Tibial artery (tissue), 4 donors: ENCODE results near the gene PRR19.

Experiments
- DNase-seq, 2 donors: peaks; one replicate each; pipeline ENCODE4 v3.0.0-alpha.2; 2019
- H3K27ac ChIP-seq, 2 donors: fragments of 200-600 bp; sonication (generic) in 1 of 2; 1 replicate in 1 of 2; 2 replicates in 1 of 2; pipeline ENCODE4 v1.5.1; 2018 to 2019; ENCODE audit warnings: mild to moderate bottlenecking in 1 of 2
- H3K27me3 ChIP-seq, 2 donors: fragments of 200-600 bp; sonication (generic) in 1 of 2; one replicate each; pipeline versions ENCODE4 v1.5.1 to v1.6.0; 2016 to 2019
- H3K36me3 ChIP-seq, 3 donors: fragments of 200-600 bp; sonication (generic) in 2 of 3; one replicate each; pipeline ENCODE4 v1.5.1; 2016 to 2019; ENCODE audit warnings: mild to moderate bottlenecking in 2 of 3
- H3K4me1 ChIP-seq, 4 donors: fragments of 200-600 bp; sonication (generic) in 2 of 4; 1 replicate in 3 of 4; 2 replicates in 1 of 4; pipeline ENCODE4 v1.5.1; 2016 to 2019
- H3K4me3 ChIP-seq, 2 donors: fragments of 200-600 bp; sonication (generic) in 1 of 2; 1 replicate in 1 of 2; 2 replicates in 1 of 2; pipeline ENCODE4 v1.5.1; 2018 to 2019; ENCODE audit warnings: mild to moderate bottlenecking in 2 of 2
- H3K9me3 ChIP-seq, 3 donors: fragments of 200-600 bp; sonication (generic) in 1 of 3; one replicate each; pipeline ENCODE4 v1.5.1; 2016 to 2019
- CTCF ChIP-seq, 2 experiments: fragments of 200-600 bp in 1 of 2; fragments of 450-650 bp in 1 of 2; IDR thresholded peaks; one replicate each; pipeline ENCODE4 v1.5.1; 2017 to 2019; ENCODE audit warnings: antibody characterized with exemption in 2 of 2, mild to moderate bottlenecking in 1 of 2, moderate library complexity in 1 of 2
- intact Hi-C: fragments of 100-400 bp; cut with DNase I; formaldehyde crosslinking; loops from one replicate; pipeline ENCODE4 v1.15.0; 2023; ENCODE audit warnings: low total_unique reads

The PRR19 gene

GRCh38 chr19:42325896-42326771 lies 24.2 kb downstream of the PRR19 start:
- intact Hi-C loops, result loop anchor here (10.0 kb wide), 1 partner anchor 191 kb away; the partner anchor contains the start of gene POU2F2
- H3K27me3 ChIP-seq, result peaks cover 11 to 35% of the 10 kb centered on the region in 2 donors
- DNase-seq, result no peak
- peak overlapping the region; percentile 70 to 72 for H3K27ac ChIP-seq
- peaks cover 0 to 43% (median 31%) of the 10 kb centered on the region in 4 donors for H3K4me1 ChIP-seq
- H3K9me3 ChIP-seq, result no peaks in the 10 kb centered on the region
- H3K4me3 ChIP-seq, result peak overlapping the region; percentile 78 to 84
- TF ChIP-seq CTCF (IDR thresholded peaks at IDR 0.05), result no peak
- H3K36me3 ChIP-seq, result no peaks in the 10 kb centered on the region

GRCh38 chr19:42326969-42327368 lies 25.0 kb downstream of the PRR19 start:
- H3K9me3 ChIP-seq, result no peaks in the 10 kb centered on the region
- DNase-seq, result no peak
- H3K36me3 ChIP-seq, result no peaks in the 10 kb centered on the region
- H3K27ac ChIP-seq, result no peak overlapping the region
- peaks cover 0 to 43% (median 31%) of the 10 kb centered on the region in 4 donors for H3K4me1 ChIP-seq
- H3K27me3 ChIP-seq, result peaks cover 11 to 30% of the 10 kb centered on the region in 2 donors
- H3K4me3 ChIP-seq, result no peak overlapping the region
- TF ChIP-seq CTCF (IDR thresholded peaks at IDR 0.05), result no peak
- intact Hi-C loops, result loop anchor here (10.0 kb wide), 1 partner anchor 192 kb away; the partner anchor contains the start of gene POU2F2

- Histone ChIP-seq H3K27ac (no peak overlapping the region), H3K4me1 (peaks cover 0 to 43% (median 31%) of the 10 kb centered on the region in 4 donors), H3K9me3 (no peaks in the 10 kb centered on the region), H3K36me3 (no peaks in the 10 kb centered on the region), H3K4me3 (no peak overlapping the region), H3K27me3 (peaks cover 11 to 26% of the 10 kb centered on the region in 2 donors)
- intact Hi-C loops, result loop anchor here (10.0 kb wide), 1 partner anchor 193 kb away; the partner anchor contains the start of gene POU2F2
- DNase-seq, result no peak
- TF ChIP-seq CTCF (IDR thresholded peaks at IDR 0.05), result no peak
These were observed 25.4 kb downstream of the PRR19 start for GRCh38 chr19:42327381-42327780.

GRCh38 chr19:42328106-42328505 lies 26.2 kb downstream of the PRR19 start:
- intact Hi-C loops, result loop anchor here (10.0 kb wide), 1 partner anchor 193 kb away; the partner anchor contains the start of gene POU2F2
- no peak for TF ChIP-seq CTCF (IDR thresholded peaks at IDR 0.05)
- H3K27ac ChIP-seq, result no peak overlapping the region

GRCh38 chr19:42328854-42329253 lies 26.9 kb downstream of the PRR19 start:
- no peak for DNase-seq
- Histone ChIP-seq H3K4me1 (peaks cover 0 to 40% (median 28%) of the 10 kb centered on the region in 4 donors), H3K9me3 (no peaks in the 10 kb centered on the region), H3K27me3 (peaks cover 8 to 11% of the 10 kb centered on the region in 2 donors), H3K4me3 (no peak overlapping the region), H3K36me3 (peaks cover 0 to 7% (median 5%) of the 10 kb centered on the region in 3 donors), H3K27ac (no peak overlapping the region)
- intact Hi-C loops, result loop anchor here (10.0 kb wide), 1 partner anchor 194 kb away; the partner anchor contains the start of gene POU2F2
- no peak for TF ChIP-seq CTCF (IDR thresholded peaks at IDR 0.05)

More at GRCh38 chr19:42328106-42328505, 26.2 kb downstream of the PRR19 start:
- DNase-seq, result no peak
- peaks cover 0 to 43% (median 31%) of the 10 kb centered on the region in 4 donors for H3K4me1 ChIP-seq
- no peaks in the 10 kb centered on the region for H3K36me3 ChIP-seq
- H3K4me3 ChIP-seq, result no peak overlapping the region
- peaks cover 11 to 18% of the 10 kb centered on the region in 2 donors for H3K27me3 ChIP-seq
- H3K9me3 ChIP-seq, result no peaks in the 10 kb centered on the region
